Measurements from ENCODE around the gene GPRIN2.
A peak's percentile ranks its signal among the peaks of the same experiment; 100 is the strongest.
"Not testable (repeated sequence)": the region's sequence is repeated elsewhere in the genome, so short reads cannot be mapped to it uniquely, and the experiment has no call there.

Gene GPRIN2

DNA sequence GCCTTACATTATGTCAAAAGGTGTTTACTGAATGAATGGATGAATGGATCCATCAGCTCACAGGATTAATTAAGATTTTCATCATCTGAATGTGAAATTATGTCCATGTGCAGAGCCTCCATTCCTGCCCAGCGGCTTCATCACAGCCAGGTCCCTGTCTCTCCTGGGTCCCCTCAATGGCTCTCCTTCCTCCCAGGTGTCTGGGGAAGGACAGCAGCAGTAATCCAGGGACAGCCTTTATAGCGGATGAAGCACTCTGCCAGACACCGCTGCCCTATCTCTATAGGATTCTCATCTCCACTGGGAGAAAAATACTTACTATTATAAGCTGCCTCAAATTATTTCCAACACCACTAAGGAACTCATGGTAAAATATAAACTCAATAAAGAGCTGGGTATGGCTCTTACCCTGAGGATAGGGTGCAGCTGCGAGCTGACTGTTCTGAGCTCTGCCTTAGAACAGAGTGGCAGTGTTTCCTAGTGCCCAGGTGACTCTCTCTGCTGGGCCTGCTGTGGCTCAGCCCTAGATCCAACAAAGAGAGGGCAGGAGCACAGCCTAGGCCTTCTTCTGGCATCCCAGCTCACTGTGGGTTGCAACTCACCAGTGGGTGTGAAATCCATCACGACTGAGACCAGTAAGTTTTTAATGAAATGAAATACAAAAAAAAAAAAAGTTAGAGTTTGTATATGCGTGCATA is 38.3 kb downstream of the GPRIN2 start:
- DNase-seq (ENCODE audit: low read depth), result no peak

DNA sequence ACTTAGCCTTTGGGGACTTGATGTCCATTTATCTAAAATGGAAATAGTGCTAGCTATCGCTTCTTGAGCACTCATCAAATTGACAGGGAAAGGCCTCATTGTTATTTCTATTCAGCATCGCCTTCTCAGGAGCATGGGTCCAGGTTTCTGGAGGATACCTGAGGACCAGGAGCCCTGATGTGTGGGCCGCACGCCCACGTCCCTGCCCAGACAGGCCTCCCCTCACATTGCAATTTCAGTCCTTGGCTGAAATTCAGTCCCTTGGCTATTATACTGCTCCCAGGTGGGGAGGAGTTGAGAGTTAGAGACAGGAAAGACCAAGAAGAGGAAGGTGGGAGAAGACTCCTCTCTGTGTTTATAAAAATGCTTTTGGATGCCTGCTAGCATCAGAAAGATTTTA is 38.9 kb downstream of the GPRIN2 start:
- no peak for DNase-seq (ENCODE audit: low read depth)

DNA sequence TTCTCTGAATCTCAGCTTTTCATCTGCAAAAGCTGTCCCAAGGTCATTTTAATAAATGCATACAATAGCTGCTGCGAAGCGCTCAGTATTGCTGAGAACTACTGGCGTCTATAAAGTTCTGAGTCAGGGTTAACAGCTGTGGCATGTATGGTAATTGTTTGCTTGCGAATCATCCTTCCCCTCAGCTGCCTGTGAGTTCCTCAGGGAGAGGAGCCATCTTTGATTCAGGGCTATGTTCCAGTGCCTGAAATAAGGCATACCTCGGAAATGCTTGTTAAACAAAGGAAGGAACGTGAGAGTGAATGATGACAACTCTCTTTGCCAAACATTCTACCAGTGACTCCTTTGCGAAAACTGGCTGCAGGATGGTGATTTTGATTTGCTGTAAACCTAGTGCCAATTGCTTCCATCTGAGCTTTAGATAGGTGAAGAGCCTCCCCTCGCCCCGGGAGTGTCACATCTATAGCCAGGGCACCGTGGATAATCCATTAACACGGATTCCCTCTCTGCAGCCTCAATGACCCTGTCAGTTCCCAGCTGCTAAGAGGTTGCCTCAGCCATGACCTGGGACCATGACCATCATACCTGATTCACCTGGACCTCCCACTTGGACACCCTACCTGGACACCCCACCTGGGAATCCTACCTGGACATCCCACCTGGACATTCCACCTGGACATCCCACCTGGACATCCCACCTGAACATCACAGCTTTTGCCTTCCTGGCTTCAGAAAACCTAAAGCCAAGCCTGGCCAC is 39.6 kb downstream of the GPRIN2 start:
- peak; percentile 80 for DNase-seq (ENCODE audit: low read depth)

DNA sequence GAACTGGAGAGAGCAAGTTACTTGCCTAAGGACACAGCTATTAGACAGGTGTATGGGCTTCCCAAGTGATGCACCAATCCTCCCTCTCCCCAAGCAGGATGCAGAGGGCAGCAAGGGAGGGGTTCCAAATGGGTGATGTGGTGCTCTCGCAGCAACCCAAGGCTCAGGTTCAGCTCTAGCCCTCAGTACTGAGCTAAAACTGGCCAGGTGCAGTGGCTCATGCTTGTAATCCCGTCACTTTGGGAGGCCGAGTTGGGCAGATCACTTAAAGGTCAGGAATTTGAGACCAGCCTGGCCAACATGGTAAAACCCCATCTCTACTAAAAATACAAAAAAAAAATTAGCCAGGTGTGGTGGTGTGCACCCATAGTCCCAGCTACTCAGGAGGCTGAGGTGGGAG is 40.7 kb downstream of the GPRIN2 start:
- no peak for DNase-seq (ENCODE audit: low read depth)

DNA sequence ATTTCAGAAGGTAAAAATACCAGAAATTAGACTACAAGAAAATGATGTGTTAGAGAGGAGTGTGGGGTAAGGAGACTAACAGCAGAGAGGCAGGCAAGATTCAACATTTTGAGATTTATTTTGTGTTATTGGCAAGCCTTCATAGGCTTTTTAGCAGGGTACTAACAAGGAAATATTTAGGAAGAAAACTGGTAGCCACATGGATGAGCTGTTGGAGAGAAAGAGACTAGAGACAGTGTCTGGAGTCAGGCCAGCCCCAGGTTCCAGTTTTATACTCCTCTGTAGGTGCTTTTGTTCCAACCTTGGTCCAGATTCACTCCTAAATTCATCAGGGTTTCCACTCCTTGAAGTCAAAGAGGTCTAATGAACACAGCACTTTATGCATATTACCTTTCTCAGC is 41.1 kb downstream of the GPRIN2 start:
- no peak for DNase-seq (ENCODE audit: low read depth)

DNA sequence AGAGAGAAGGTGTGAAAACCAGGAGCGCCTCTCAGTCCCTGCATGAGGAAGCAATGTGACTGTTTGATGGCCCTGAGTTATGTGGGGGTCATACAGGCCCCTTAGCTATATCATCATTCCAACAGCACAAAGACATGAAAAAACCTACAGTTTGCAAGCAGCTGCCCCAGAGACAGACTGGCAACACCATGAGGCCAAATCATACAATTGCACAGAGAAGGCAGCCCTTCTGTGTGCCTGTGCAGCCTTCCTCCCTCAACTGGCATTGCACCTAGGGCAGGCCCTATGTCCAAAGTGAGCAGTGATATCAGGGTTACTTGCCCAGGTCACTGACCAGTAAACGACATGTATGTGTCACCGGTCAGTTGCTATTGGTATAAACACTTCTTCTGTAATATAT is 41.6 kb downstream of the GPRIN2 start:
- DNase-seq (ENCODE audit: low read depth), result no peak

DNA sequence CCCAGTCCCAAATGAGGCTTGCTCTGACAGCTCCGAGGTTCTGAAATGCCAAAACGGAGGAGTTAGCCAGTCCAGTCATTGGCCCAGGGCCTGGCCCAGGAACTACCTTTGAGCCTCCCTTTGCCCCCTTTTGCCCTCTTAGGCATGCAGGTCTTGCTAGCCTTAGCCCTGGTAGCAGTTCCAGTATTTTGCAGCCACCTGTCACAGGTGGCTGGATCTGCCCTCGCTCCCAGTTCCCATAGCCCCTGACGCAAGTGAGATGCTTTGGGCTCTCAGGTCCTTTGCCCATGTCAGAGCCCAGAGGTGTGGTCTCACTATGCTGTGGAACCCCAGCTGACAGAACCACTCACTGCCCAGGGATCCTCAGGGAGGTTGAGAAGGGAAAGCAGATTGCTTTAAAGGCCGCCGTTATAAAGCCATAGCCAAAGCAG is 42.0 kb downstream of the GPRIN2 start:
- DNase-seq (ENCODE audit: low read depth), result no peak

DNA sequence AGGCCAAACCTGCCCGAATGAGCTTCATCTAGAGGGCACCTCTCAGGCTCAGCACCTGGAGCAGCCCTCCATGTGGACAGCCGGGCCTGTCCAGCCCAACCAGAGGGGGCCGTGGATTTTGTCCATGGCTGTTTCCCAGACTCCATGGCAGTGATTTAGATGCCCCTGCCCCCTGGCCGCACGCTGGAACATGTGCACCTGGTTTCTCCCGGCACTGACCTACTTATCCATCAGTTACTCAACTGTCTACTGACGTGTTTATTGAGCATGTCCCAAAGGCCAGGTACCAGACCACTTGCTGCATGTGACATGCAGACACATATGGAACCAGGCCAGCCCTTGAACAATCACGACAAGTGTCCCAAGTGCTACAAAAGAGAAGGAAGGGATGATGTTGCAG is 43.1 kb downstream of the GPRIN2 start:
- not testable (repeated sequence) for DNase-seq (ENCODE audit: low read depth)

DNA sequence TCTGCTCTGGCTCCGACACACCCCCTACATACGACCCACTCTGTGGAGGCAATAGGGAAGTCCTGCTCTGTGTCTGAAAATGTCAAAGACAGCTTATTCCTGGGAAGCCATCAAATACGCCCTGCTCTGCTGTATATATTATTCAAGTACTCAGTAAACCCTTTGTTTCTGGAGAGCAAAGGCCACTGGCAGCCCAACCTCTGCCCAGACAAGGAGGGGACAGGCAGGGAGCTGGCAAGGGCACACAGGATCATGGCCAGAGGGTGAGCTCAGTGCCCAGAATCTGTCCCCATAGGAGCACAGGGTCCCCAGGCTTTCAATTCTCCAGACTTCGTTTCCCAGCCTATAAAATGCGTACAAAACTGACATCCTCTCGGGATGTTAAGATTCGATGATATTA is 43.7 kb downstream of the GPRIN2 start:
- DNase-seq (ENCODE audit: low read depth), result not testable (repeated sequence)

DNA sequence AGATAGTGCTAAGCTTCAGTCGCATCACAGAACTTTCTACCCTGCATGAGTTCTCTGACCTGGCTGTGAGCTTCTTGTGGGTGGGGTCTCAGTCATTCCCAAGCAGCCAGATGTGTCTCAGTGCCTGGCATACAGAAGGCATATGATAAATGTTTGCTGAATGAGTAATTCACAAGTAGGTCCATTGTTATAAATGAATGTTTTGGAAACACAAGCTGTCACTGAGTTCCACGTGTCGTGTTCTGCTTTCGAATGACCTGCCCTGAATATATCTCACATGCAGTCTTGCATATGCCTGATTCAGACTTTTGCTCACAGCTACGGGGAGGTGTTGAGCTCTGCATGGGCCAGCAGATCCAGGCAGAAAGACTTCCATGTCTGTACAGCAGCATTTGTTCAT is 44.5 kb downstream of the GPRIN2 start:
- not testable (repeated sequence) for DNase-seq (ENCODE audit: low read depth)
